MM.1S (cell line): ENCODE data around the gene PLSCR1.

Source experiments
- EZH2 ChIP-seq: fragments of 300-600 bp; sonication (generic); optimal IDR thresholded peaks from 2 replicates; pipeline ENCODE3; 2017; ENCODE audit warnings: low read depth, mild to moderate bottlenecking, antibody characterized with exemption, low read length, mixed read lengths
- TF ChIP-seq, protein P1 (sequence below): fragments of 300-600 bp; sonication (generic); IDR thresholded peaks from 2 replicates; pipeline ENCODE4 v1.5.1; 2016; ENCODE audit warnings: antibody characterized with exemption, low read length, mixed read lengths

DNA sequence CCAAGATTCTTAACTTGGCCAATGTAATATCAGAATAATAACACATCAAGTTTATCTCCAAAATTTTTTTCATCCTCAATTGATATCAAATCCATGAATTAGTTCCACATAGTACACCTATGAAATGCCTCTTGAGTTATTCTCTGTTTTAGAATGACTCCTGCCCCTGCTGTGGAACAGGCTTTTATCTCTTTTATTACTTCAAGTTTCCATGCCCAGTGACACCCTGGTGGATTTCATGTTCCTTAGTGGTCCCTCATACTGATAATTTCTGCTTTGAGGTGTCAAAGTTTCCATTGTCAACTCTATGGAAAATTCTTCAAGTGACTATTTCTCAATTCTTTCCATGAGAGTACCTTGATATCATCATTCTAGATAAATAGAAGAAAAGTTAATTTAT, 24.6 kb downstream of the PLSCR1 start:
- TF ChIP-seq, protein P1, sequence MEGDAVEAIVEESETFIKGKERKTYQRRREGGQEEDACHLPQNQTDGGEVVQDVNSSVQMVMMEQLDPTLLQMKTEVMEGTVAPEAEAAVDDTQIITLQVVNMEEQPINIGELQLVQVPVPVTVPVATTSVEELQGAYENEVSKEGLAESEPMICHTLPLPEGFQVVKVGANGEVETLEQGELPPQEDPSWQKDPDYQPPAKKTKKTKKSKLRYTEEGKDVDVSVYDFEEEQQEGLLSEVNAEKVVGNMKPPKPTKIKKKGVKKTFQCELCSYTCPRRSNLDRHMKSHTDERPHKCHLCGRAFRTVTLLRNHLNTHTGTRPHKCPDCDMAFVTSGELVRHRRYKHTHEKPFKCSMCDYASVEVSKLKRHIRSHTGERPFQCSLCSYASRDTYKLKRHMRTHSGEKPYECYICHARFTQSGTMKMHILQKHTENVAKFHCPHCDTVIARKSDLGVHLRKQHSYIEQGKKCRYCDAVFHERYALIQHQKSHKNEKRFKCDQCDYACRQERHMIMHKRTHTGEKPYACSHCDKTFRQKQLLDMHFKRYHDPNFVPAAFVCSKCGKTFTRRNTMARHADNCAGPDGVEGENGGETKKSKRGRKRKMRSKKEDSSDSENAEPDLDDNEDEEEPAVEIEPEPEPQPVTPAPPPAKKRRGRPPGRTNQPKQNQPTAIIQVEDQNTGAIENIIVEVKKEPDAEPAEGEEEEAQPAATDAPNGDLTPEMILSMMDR, result no peak
- no peak for TF ChIP-seq EZH2
